Glomerular endothelial cell (primary cell): ENCODE measurements around the gene TMEM196. TPM values are rescaled to one million over a fixed set of nuclear protein-coding genes. Genes with fewer than 3 reads are reported as not detected.

Source experiments
- DNase-seq: peaks from one replicate; pipeline ENCODE4 v3.0.0-alpha.2; 2011; ENCODE audit warnings: low read depth, low spot score; ENCODE audit errors: extremely low read depth
- total RNA-seq: library from RNA; depleted of rRNA; stranded (reverse); fragments of >200 nt; gene quantifications from 2 replicates; pipeline ENCODE4 v1.2.3, GENCODE V29; 2015

Gene TMEM196
- not detected in 2 replicates for total RNA-seq

DNA sequence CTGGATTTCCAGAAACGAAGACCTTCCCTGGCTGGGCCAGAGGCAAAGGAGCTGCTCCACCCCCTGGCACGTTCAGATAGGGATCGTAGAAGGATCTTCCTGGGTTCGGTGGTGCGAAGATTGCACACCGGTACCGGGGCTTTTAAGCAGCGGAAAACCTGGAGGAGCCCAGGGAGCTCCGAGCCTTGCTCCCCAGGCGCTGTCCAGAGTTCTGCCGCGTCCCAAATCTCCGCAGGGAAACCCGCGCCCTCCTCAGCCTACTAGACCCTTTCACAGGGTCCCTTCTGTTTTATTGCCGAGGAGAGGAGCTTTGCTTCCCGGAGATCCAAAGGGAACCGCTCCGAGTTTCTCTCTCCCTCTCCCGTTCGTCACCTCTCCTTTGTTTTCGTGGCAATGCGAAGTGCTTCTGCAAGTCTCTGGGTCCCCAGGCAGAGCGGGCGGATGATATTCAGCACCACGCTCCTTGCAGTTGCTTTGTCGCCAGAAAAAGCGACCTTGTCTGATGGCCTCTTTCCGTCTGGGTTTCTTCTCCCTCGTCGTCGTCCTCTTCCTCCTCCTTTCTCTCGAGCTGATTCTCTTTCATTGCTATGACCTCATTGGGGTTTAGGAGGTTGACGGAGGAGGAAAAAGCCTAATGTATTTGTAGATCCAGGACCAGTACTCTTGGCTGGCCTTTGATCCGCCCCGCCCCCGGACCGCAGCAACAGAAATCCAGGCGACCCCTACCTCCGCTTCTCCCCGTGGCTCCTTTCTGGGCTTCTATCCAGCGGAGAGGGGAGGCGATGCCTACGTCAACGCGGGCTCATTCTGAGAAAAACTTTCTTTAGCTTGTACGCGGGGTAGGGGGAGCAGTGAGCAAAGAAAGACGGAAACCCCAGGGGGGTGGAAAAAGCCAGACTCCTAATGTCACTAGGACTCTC, at the start of gene TMEM196:
TSS of gene TMEM196 (minus strand) at position 777 of the 920 bp plus-strand sequence. CDS start 921 bp downstream, outside the sequence.
- DNase-seq, result no peak

DNA sequence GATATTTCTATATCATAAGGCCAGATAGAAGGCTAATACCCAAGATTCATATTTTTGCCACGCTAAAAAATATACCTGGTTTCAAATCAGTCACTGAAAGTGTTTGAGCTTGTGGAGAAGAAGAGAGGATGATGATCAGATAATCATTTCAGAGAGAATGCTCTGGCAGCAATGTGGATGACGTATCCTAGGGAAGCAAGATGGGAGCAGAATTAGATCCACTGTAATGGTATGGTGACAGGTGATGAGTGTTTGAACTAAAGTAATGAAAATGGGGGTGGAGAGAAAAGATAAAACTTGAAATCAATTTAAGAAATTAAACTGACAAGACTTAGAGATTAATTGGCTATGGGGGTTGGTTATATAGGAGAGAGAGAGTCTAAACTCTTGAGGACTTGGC, 42.7 kb upstream of the TMEM196 start:
- DNase-seq, result no peak

DNA sequence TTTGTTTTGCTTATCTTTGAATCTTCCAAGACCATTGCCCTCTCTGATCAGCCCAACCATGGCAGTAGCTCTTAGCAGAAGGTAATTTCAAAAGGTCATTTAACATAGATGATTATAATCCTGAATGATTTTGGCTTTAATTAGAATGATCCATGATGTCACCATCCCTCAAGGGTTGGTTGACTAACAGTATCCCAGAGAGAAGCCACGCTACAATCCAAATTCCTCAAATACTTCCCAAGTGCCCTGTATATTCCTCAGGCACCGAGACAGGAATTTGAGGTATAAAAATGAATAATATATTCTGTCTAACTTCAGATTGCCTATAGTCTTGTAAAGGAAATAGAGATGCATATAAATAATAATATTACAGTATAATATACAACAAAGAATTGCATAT, 42.1 kb upstream of the TMEM196 start:
- no peak for DNase-seq

DNA sequence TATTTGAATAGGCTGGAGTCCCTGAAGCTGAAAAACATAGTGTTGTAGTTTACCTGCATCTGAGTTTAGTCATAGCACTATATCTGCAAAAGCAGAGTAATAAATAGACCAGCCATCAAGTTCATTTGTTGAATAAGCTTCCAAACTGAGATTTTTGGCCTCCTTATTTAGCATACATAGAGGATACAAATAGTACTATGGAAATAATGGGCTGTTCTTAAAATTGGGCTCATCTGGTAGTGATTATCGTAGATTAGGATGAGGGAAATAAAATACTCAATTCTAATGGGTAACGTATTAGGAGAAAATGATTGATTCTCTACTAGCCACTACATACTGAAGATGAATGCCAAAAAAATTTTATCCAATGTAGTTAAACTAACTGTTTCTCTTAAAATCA, 41.4 kb upstream of the TMEM196 start:
- DNase-seq, result no peak

DNA sequence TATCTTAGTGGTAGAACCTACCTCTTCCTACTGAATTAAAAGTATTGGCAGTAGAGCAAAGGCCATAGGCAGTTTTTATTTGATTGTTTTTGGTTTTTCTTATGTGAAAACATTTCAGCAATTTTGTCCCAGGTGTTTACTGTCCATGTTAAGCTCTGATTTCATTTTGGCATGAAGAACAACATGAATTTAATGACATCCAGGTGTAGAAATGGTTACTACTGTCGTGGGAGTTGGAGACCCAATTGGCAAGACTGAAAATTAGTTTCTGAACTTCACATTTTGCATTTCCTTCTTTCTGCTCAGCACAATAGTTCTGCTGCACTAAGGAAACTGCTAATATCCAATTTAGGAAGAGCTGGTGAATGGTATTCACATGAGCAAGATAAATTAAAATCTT, 38.0 kb upstream of the TMEM196 start:
- DNase-seq, result no peak

DNA sequence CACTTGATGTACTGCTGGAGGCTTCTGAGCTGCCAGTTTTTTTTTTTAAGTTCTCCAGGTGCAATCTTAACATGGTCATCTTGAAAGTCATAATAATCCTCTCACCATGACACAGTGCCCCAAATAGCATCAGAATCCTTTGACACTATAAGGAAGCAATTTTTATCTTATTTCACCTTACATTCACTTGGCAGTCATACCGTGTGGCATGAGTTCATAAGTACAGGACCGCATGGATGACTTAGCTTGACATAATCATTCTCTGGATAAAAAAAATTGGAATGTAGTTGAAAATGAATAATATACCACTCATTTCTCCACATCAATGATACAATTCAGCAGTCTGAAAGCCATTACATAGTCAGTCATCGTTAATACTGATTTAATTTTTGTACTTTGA, 25.6 kb upstream of the TMEM196 start:
- DNase-seq, result no peak

DNA sequence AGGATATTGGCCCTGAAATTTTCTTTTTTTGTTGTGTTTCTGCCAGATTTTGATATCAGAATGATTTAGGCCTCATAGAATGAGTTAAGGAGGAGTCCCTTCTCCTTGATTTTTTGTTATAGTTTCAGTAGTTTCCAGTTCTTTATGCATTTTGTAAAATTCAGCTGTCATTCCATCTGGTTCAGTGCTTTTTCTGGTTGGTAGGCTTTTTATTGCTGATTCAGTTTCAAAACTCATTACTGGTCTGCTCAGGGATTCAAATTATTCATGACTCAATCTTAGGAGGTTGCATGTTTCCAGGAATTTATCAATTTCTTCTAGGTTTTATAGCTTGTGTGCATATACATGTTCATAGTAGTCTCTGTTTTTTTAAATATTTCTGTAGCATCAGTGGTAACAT, 10.1 kb upstream of the TMEM196 start:
- no peak for DNase-seq

DNA sequence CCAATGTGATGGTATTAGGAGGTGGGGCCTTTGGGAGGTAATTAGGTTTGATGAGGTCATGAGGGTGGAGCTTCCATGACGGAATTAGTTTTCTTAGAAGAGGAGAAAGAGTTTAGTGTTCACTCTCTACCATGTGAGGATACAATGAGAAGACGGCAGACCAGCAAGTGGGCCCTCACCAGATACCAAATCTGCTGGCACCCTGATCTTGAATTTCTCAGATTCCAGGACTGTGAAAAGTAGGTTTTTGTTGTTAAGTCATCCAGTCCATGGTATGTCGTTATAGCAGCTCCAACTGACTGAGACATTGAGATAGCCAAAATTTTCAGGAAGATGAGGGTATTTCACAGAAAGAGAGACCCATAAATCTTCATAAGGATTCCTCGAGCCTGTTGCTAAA, 3.6 kb upstream of the TMEM196 start:
- DNase-seq, result no peak

DNA sequence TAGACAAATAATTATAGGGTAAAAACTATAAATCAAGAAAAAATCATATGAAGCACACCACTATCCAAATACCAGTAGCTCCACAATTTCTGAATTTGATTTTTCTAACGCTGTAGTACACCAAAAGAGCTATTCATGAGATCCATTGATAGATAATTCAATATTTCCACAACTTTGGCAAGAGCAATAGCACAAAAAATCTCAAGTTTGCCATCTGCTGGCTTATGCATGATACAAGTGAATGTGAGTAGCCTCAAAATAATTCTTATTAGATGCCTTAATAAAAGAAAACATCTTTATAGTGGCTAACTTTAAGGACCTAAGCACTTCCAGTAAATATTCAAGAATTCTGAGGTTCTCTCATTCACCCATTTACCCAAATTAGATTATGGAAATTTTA, 2.2 kb upstream of the TMEM196 start:
- DNase-seq, result no peak

DNA sequence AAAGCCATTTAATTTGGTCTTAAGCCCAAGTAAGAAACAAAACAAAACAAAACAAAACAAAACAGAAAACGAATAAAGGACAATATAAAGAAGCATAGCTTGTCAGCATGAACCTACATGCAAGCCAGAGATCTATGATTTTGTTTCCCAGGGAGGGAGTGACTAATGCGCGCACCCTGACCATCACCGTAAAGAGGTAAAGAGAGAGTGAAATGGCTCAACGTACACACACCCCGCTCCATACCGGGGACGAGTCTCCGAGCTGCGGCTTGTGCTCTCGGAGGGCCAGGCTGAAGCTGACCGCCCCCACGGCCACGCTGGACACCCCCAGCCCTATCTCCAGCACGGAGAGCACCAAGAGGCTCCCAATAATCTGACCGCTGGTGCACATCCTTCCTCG, 1.1 kb downstream of the TMEM196 start:
- no peak for DNase-seq

DNA sequence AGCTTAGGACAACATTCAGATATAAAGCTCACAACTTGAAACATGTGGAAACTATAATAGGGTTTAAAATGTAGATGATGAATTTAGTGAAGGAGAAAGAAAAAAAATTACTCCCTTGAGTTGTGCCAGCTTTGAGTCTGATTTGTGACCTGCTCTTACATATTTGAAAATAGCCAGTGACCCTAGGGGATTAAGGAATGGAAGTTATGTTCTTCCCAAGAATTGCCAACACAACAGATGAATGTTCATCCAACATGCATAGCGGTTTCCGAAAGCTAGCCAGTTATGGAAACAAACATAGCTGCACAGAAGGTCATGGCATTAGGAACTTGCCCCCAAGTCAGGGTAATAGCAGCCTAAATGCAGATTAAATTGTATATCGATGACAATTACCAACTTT, 10.8 kb downstream of the TMEM196 start:
- DNase-seq, result no peak

DNA sequence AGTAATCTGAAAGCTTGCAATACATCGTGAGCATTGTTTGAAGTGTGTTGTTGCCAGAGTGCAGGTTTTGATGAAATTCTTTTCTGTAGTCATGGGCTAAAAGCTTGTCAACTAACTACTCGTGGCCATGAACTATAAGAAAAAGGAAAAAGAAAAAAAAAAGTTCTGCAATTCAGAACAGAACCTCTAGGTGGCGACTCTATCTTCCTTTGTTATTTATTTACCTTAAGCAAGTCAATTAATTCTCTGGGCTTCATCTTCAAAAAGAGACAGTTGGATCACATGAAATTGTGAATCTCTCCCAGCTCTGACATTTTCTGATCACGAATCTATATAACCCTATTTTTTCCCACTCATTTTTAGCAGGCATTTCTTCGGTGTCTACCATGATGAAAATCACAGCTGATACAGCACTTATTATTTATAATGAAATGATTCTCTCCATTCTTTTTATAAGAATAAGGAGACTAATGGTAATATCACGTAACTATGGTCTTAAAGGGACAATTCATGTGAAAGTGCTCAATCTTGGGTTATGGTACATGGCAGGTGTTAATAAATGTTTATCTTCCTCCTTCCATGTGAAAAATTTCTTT, 18.8 kb downstream of the TMEM196 start:
- DNase-seq, result peak; percentile 50

DNA sequence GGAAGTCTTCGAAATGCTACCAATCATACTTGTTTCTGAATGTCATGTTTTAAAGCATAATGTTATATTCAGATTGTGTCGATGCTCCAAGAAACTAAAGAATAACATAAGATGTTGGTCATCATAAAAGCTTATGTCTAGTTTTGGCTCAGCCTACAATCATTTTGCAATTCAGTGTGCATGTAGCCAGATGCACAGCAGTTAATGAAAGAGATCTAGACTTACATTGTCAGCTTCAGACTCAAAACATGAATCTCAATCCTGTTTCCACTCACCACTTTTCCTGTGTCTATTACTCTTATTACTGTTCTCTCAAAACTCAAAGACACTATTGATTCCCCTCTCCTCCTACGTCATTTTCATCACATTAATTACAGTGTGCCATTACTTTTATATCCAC, 21.4 kb downstream of the TMEM196 start:
- no peak for DNase-seq

DNA sequence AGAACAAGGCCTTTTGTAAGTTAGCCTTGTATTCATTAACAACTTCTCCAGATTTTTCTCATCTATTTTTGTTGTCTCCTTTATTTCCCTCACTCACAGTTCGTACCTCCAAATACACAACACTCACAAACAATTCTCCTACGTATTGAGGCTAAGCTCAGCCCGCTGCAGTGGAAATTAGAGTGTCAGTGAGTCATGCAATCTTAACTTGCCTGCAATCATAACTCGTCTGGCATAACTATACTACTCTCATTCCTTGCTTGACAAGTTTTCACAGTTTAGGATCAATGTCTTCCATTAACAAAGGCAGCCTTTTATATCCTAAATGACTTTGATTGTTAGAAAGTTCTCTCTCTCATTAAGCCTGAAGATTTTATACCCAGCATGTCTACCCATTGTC, 23.8 kb downstream of the TMEM196 start:
- DNase-seq, result no peak

DNA sequence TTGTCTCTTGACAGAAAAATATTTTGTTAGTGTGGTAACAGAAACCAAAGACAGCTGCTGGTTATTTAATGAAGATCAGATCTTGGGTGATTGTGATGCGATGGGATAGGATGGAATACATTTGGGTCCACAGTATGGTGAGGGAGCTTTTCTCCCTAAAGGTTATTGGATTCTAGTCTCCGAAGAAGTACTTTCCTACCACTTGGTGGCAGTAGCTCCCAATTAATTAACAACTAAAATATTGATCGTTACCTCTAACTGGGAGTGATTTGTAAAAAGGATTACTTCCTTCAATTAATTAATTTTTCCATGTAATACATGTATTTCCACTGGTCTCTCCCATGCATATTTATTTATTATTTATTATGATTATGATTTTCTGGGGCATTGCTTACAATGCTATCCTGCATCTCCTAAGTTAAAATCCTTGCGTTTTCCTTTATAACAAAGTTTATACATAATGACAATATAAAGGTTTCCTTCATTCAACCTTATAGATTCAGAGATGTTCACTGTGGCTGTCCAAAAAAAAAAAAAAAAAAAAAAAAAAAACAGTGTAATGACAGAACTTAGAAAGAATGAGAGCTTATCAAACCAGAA, 25.6 kb downstream of the TMEM196 start:
- no peak for DNase-seq

DNA sequence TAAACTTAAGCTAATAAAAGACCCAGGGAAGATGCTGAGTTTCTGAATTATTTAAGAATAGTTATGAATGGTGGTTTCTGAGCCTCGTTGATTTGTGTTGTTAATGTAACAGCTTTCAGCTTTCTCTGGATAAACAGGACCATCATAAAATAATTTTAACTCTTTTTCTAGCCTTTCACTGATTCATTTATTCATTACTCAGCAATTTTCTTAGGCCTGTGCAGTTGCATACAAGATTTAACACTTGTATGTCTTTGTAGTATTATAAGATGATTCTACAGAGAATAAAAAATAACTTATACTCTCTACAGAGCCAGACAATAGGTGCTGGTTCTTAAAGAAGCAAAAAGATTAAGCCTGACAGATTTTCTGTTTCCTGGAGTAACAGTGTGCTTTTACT, 29.3 kb downstream of the TMEM196 start:
- DNase-seq, result no peak

DNA sequence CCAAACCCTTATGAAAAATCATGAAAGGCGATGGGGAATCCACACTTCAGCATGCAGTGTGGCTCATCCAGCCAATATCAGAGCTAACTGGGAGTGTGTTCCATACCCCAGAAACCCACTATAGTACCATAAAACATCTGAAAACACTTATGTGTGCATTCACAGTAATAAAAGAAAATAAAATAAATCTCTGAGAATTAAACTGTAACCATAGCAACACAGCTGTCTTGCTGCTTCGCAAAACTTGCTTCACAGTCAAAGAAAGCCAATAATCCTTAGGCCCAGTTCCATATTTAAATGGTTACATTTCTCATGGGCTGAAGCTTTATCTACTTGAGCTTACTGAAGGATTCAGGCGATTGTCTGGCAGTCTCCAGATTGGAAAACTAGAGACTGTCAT, 44.7 kb downstream of the TMEM196 start:
- no peak for DNase-seq

DNA sequence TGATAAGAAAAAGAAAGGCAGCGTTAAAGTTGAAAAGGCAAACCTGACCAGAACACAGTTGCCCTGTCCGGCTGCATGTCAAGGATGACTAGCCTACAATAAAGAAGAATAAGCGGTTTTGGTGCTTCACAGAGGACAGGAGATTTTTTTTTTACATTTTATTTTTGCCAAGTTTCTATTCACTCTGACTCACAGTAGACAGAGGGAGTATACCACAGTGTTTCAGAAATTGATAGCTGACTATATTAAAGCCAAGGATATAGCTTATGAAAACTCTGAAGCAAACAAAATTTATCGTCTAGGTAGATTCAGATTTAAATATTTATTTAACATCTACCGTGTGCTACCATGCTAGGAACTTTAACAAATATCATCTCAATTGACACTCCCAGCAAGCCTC, 47.6 kb downstream of the TMEM196 start:
- DNase-seq, result no peak

DNA sequence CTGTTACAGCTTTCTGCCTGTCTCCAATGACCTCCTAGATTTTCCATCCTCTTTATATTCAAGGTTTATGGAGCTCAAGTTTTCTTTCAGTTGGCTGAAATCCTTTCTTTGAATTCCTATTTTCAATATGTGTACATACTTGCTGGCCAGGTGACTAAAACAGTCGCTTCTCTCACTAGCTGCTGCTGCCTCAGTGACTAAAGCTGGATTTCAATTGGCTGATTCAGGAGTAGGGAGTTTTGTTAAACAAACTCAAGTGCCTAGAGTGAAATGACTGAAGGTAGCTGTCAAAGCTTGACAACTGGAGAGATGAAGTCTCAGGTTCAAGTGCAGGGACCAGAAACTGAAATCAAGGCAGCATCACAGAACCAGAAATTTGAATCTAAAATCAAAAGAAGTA, 57.9 kb downstream of the TMEM196 start:
- DNase-seq, result no peak

DNA sequence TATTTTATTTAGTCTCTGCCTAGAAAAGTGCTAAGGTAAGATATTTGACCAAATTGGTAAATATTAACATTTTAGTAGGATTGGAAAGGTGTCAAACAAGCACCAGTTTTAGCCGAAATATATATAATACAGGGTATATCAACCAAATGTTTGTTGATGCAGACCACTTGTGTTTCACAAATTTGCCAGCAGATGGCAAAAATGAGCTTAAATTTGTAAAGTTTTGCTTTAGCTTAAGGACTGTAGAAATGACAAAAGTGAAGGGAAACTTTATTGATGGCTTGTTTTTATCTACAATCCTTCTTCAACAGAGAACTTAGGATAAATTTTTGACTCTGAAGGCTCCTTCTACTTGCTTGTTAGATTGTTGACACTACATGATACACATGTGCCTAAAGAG, 59.7 kb downstream of the TMEM196 start:
- peak; percentile 36 for DNase-seq

DNA sequence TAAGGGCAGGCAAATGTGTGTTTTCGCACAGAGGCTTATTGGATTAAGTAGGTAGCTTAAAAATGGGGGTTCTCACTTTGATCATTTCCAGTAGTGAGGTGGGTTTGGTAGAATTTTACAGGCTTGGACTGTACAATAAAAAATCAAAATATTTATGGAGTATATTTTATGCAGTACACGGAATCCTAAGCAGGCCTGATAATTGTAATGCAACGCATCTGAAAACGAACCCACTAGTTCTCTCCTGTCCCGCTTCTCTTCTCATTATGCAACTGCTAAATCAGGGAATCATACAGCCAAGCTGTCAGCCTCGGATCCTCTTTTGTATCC, 64.2 kb downstream of the TMEM196 start:
- DNase-seq, result no peak
